NCI-H2196 (cell line): Measurements from ENCODE around the gene SPSB4.
"Not testable (repeated sequence)": the region's sequence is repeated elsewhere in the genome, so short reads cannot be mapped to it uniquely, and the experiment has no call there.

Source experiments
- DNase-seq: peaks from one replicate; lab custom pipeline; 2025; ENCODE audit not compliant: unreplicated experiment; lab: John Stamatoyannopoulos, UW

The SPSB4 gene

GRCh38 chr3:141114179-141114745 is 63.1 kb downstream of the SPSB4 start:
- DNase-seq: no peak

DNA sequence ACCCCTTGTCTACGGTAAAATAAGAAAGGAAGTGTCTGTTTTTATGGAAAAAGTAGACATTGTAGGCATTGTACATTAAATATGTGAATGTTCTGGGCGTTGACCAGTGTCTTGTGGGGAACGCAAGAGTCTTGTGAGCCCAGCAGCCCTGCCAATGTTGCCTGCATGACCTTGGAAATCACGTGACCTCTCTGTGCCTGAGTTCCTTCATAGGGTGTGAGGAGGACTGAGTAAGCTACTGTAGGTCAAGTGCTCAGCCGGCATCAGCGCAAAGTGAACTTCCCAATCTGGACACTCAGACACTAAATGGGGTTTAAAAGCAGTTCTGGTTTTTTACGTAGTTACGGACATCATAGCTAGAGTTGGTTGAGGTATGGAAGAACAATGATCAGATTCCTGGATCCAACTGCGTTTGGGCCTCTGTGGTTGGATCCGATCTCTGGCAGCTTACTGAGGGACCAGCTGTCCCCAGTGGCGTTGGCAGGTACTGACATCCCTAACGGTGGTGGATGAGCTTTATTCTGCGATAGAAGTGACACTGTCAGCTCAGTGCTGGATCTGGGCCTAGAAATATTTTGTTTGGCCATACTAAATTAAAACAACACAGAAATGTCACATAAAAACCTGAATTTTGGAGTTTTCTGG is 63.8 kb downstream of the SPSB4 start:
- DNase-seq: no peak

DNA sequence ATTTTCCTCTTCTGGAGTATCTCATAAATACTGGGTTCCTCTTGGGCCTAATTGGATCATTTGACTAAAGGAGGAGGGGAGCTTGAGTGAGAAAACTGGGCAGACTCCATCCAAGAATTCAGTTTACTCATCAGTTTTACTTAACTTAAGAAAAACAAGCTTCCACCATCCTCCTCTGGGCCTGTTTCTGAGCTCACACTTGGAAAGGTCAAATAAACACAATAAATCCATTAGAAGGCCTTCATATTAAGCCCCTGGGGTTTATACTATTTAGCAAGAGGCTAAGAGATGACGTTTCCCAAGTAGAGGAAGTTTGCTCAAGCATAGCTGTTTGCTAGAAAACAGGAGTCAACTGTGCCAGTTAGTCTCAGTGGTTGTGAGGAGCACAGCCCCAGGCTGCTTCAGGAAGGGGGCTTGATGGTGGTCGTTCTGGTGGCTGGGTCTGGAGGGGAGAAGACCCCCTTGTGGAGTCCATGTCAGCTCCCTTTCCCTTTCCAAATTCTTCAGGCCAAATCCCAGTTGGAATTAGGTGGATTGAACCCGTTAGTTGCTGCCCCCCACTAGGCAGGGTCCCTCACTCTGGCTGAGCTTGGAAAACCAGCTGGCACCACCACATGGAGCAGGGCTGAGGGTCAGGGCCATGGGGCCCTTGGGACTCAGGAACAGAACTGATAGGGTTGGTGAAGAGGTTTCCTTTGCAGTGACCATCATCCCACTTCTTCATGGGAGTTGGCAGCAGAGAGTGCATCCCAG is 64.8 kb downstream of the SPSB4 start:
- no peak for DNase-seq

- DNase-seq: no peak
These were observed 65.6 kb downstream of the SPSB4 start for GRCh38 chr3:141116721-141117120.

- DNase-seq: not testable (repeated sequence)
These were observed 66.8 kb downstream of the SPSB4 start for GRCh38 chr3:141117982-141118381.

- DNase-seq: no peak
These were observed 71.4 kb downstream of the SPSB4 start for GRCh38 chr3:141122455-141123030.

DNA sequence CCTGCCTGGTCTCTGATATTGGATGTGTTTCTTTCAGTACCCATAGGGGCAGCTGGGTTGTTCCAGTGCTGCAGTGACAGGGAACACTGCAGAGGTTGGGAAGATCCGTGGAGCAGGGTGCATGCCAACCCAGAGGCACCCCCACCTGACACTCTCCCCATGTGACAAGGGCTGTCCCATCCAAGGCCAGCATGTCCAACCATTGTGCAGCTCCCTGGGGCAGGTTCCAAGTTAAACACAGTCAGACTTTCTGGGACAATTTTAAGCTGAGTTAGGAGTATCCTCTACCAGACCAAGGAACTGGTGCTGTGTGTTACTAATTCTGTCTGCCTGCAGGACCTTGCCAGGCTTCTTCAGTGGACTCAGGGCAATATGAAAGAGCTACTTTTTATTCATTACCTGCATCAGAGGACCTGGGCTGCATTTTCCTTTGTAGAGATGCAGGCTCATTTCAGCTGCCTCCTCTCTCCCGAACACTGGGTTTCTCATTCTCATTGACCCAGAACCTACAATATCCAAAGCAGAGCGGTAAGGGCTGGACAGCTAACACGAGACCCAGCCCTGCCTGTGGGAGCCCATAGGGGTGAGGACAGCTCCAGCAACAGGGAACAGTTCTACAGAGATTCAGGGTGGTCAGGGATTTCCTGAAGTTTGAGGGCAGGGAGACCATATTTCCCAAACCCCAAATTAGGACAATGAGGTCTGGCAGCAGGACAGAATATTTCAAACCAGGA is 72.7 kb downstream of the SPSB4 start:
- no peak for DNase-seq

GRCh38 chr3:141124715-141125114 is 73.6 kb downstream of the SPSB4 start:
- no peak for DNase-seq

- no peak for DNase-seq
These were observed 74.2 kb downstream of the SPSB4 start for GRCh38 chr3:141125351-141125750.

DNA sequence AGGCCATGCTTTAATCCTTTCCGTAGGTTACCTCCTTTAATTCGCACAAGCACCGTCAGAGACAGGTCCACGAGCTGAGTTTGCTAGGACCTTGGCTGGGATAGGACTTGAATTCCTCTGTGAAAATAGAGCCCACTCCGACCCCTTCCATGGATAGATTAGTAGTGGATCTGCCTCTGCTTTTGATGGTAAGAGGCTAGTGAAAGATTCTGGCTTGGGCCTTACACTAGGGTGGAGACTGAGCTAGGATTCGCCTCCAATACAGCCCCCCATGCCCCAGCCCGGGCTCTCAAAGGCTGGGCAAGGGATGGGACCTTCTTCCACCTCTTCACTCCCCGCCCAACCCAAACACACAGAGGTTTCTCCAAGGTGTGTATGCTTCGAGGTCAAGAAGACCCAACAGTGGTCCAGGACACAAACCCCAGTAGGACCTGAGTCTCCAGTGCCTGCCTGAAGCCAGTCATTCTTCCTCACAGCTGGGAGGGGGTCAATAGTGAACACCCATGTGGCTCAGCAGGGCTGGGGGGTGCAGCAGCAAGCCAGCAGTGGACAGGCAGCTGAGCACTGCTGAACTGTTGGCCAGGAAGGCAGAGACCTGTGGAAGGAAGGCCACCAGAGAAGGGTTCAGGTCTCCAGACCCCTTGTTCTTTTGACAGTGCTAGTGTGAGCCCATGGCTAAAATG is 75.7 kb downstream of the SPSB4 start:
- no peak for DNase-seq

- DNase-seq: no peak
These were observed 76.4 kb downstream of the SPSB4 start for GRCh38 chr3:141127344-141128125.

GRCh38 chr3:141128126-141128777 is 77.1 kb downstream of the SPSB4 start:
- DNase-seq: no peak

DNA sequence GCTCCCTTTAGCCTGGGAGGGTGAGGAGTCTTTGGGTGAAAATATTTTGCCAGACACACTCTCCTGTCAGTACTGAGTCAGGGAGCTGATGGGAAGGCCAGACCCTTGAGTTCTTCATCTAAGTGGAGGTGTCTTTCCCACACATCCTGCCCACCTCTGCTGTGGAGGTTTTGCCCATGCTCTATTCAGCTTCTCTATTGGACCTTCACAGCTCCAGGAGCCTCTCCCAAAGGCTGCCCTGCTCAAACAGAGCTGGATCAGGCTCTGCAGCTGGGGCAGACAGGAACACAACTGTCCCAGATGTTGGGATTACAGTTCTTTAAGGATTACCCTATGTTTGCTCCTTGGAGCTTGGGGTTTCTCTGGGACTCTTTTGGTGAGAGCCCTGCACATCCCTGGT is 77.9 kb downstream of the SPSB4 start:
- DNase-seq: no peak

- no peak for DNase-seq
These were observed 78.4 kb downstream of the SPSB4 start for GRCh38 chr3:141129541-141130011.

DNA sequence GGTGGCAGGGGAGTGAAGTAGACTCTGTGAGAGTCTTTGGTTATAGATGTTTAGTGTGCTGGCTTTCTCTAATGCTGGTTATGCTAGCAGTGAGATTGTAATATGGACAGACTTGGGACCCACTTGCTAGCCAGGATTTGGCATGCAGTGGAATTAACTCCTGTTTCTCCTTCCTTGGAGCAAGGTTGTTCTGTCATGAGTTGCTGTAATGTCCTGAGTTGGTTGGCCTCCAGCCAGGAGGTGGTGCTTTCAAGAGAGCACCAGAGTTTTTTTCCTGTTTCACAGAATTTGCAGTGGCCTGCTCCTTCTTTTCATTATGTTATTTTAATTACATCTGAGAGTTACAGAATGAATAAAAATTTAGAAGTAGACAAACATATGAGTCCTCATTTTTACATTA is 92.4 kb downstream of the SPSB4 start:
- DNase-seq: no peak

DNA sequence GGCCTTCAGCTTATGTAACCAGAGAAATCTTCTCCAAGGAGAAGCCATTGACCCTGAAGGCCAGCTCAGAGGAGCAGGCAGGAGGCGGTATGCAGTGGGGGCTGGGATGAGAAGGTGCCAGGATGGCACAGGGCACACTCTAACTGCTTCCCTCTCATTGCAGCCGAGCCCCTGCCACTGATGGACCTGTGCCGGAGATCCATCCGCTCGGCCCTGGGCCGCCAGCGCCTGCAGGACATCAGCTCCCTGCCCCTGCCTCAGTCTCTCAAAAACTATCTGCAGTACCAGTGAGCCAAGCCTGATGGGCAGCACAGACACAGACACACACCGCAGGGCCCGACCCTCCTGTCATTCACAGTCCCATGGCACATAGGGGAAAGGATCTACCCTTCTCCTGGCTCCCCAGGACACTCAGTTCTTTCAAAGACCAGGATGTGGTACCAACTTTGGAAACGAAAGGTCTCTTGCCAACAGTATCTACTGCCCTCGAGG is 95.9 kb downstream of the SPSB4 start:
- no peak for DNase-seq

DNA sequence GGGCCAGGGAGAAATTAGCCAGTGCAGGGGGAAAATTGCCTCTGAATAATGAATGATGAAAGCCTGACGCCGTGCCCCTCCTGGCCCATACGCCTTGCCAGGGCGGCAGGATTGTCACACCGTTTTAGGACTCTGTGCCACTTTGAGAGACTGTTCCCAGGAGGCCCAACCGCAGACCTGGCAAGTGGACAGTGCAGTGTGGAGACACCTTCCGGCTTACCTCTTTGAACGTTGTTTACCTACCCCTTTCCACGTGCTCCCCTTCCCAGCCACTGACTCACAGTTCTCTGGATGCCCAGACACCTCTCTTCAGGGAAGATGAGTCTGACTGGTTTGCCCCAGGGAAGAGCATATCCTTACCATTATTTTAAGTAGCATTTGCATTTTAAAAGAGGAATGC is 96.5 kb downstream of the SPSB4 start:
- DNase-seq: no peak

DNA sequence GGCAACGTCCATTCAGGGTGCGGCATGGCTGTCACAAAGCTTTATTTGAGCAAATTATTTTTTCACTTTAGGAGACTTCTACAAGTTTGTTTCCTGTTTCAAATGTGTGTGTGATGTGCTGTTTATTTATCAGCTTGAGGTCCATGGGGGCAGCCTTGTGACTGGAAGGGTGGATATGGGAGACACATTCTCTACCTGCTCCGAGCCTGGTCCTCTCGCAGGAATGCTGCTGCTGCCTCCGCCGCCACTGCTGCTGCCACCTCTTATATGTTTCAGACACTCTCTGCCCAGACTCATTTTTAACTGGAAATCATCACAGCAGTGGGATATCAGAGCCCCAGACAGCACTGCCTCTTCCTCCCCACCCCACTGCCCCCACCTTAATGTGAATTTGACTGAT is 97.0 kb downstream of the SPSB4 start:
- no peak for DNase-seq

DNA sequence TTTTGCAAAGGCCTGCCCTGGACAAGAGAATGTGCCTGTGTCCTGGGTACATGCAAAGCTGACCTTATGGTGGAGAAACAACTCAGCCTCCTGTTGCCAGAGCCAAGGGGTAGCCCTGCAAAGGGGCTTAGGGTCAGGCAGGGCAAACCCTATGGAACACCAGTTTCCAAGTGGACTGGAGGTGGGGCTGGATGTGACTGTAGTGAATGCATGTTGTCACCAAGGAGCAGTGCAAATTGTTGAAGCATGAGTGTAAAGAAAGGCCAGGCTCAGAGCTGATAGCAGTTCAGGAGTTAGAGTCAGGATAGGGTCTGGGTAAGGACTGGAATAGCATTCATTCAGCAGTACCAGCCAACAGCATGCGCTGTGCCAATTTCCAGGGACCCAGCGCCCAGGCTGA is 97.6 kb downstream of the SPSB4 start:
- DNase-seq: no peak
